CD14-positive monocyte (primary cell): ENCODE results near the gene XAB2. TPM values are rescaled to one million over a fixed set of nuclear protein-coding genes. Genes with fewer than 3 reads are reported as not detected.

Source experiments
- DNase-seq, 3 donors: peaks; one replicate each; pipeline ENCODE4 v3.0.0-alpha.2; 2011 to 2022
- H2AFZ ChIP-seq: 2 replicates; pipeline ENCODE4 v1.6.0; 2012; ENCODE audit warnings: mild to moderate bottlenecking, low read depth, low read length, inconsistent platforms; ENCODE audit not compliant: insufficient read depth, poor library complexity, severe bottlenecking
- H3K27ac ChIP-seq, 2 donors: 1 replicate in 1 of 2; 2 replicates in 1 of 2; pipeline ENCODE4 v1.5.1; 2012 to 2013; ENCODE audit warnings: low read length in 2 of 2, control low read depth in 1 of 2, inconsistent platforms in 1 of 2, low read depth in 1 of 2, mild to moderate bottlenecking in 1 of 2
- H3K27me3 ChIP-seq, 2 donors: one replicate each; pipeline versions ENCODE4 v1.6.0 to v1.6.1; 2011 to 2013; ENCODE audit warnings: low read length in 2 of 2; ENCODE audit not compliant: control insufficient read depth in 2 of 2, insufficient read depth in 2 of 2
- H3K36me3 ChIP-seq, 2 donors: replicated peaks in 1 of 2; 1 replicate in 1 of 2; 2 replicates in 1 of 2; pipeline versions ENCODE4 v1.5.1 to v1.6.1; 2012 to 2013; ENCODE audit warnings: low read length in 2 of 2, control low read depth in 1 of 2, inconsistent platforms in 1 of 2, mild to moderate bottlenecking in 1 of 2; ENCODE audit not compliant: insufficient read depth in 2 of 2, control insufficient read depth in 1 of 2
- H3K4me1 ChIP-seq, 2 donors: 1 replicate in 1 of 2; 2 replicates in 1 of 2; pipeline versions ENCODE4 v1.5.1 to v1.6.1; 2012 to 2013; ENCODE audit warnings: low read length in 2 of 2, control low read depth in 1 of 2, inconsistent platforms in 1 of 2, mild to moderate bottlenecking in 1 of 2, moderate library complexity in 1 of 2; ENCODE audit not compliant: insufficient read depth in 2 of 2, control insufficient read depth in 1 of 2
- H3K4me2 ChIP-seq: replicated peaks from 2 replicates; pipeline ENCODE3; 2012; ENCODE audit warnings: low read length, moderate library complexity, mild to moderate bottlenecking; ENCODE audit not compliant: poor library complexity, severe bottlenecking; ENCODE audit errors: extremely low read depth
- H3K4me3 ChIP-seq, 3 experiments: fragments of 200-600 bp in 1 of 3; sonication (generic) in 1 of 3; replicated peaks in 1 of 3; 1 replicate in 2 of 3; 2 replicates in 1 of 3; pipeline ENCODE4 v1.5.1; 2011 to 2013; ENCODE audit warnings: low read length in 3 of 3, mild to moderate bottlenecking in 3 of 3, control low read depth in 2 of 3, low read depth in 2 of 3, inconsistent platforms in 1 of 3, moderate library complexity in 1 of 3
- H3K79me2 ChIP-seq: 2 replicates; pipeline ENCODE4 v1.6.0; 2012; ENCODE audit warnings: mild to moderate bottlenecking, control low read depth, inconsistent platforms, low read length, moderate library complexity; ENCODE audit not compliant: insufficient read depth
- H3K9ac ChIP-seq: 2 replicates; pipeline ENCODE4 v1.6.0; 2017; ENCODE audit warnings: low read length, mild to moderate bottlenecking; ENCODE audit not compliant: insufficient read depth, poor library complexity, severe bottlenecking
- H3K9me3 ChIP-seq, 2 donors: replicated peaks in 1 of 2; 1 replicate in 1 of 2; 2 replicates in 1 of 2; pipeline versions ENCODE4 v1.5.1 to v1.6.1; 2012 to 2013; ENCODE audit warnings: low read length in 2 of 2, control low read depth in 1 of 2; ENCODE audit not compliant: control insufficient read depth in 1 of 2, insufficient read depth in 1 of 2
- H4K20me1 ChIP-seq: 2 replicates; pipeline ENCODE4 v1.6.0; 2012; ENCODE audit warnings: mild to moderate bottlenecking, low read length, control low read depth, moderate library complexity; ENCODE audit not compliant: insufficient read depth
- H3K27ac Mint-ChIP-seq, 7 donors: one replicate each; pipeline ENCODE4 v1.8.0; 2020; ENCODE audit warnings: mild to moderate bottlenecking in 7 of 7, mixed read lengths in 7 of 7, moderate library complexity in 6 of 7, inconsistent platforms in 2 of 7
- H3K27me3 Mint-ChIP-seq, 3 donors: one replicate each; pipeline ENCODE4 v1.8.0; 2021 to 2022; ENCODE audit warnings: low read depth in 3 of 3, mild to moderate bottlenecking in 3 of 3, mixed read lengths in 3 of 3, moderate library complexity in 3 of 3, inconsistent platforms in 1 of 3
- H3K36me3 Mint-ChIP-seq, 2 donors: one replicate each; pipeline ENCODE4 v1.8.0; 2020; ENCODE audit warnings: mixed read lengths in 2 of 2, inconsistent platforms in 1 of 2, mild to moderate bottlenecking in 1 of 2
- H3K4me1 Mint-ChIP-seq: one replicate; pipeline ENCODE4 v1.8.0; 2020; ENCODE audit warnings: mild to moderate bottlenecking, mixed read lengths
- H3K4me3 Mint-ChIP-seq, 2 donors: one replicate each; pipeline ENCODE4 v1.8.0; 2020; ENCODE audit warnings: mild to moderate bottlenecking in 2 of 2, mixed read lengths in 2 of 2, moderate library complexity in 1 of 2
- H3K9me3 Mint-ChIP-seq, 7 donors: one replicate each; pipeline ENCODE4 v1.8.0; 2020 to 2022; ENCODE audit warnings: mixed read lengths in 7 of 7, mild to moderate bottlenecking in 6 of 7, moderate library complexity in 6 of 7, inconsistent platforms in 2 of 7
- CTCF ChIP-seq: fragments of 200-600 bp; IDR thresholded peaks from one replicate; pipeline ENCODE4 v1.8.0; 2022; ENCODE audit warnings: antibody characterized with exemption, mild to moderate bottlenecking
- WGBS: methylation state at CpG from one replicate; pipeline ENCODE4 v1.1.5; 2013; ENCODE audit warnings: missing lambda C conversion rate; ENCODE audit not compliant: insufficient coverage; 5-methylcytosine and 5-hydroxymethylcytosine counted together
- intact Hi-C, 2 donors: fragments of 100-400 bp; cut with micrococcal nuclease; formaldehyde crosslinking; loops; one replicate each; pipeline versions ENCODE4 v1.15.0 to v1.15.1; 2023
- polyA plus RNA-seq, 3 donors: library from polyadenylated mRNA; depleted of rRNA in 1 of 3; unstranded in 2 of 3; stranded (reverse) in 1 of 3; fragments of 300-500 nt in 2 of 3; fragments of >200 nt in 1 of 3; fragmentation: Illumina TruSeq in 2 of 3; gene quantifications; 1 replicate in 2 of 3; 2 replicates in 1 of 3; pipeline ENCODE4 v1.2.3, GENCODE V29; 2012 to 2021

Gene XAB2
- polyA plus RNA-seq, 3 donors = 4.6 to 55.7 (median 8.8) TPM

- peak overlapping the region in 3 of 7 donors; percentile 50 to 81 (median 62) for H3K27ac Mint-ChIP-seq
- Histone ChIP-seq H3K79me2 (no peaks in the 10 kb centered on the region), H3K27me3 (no peaks in the 10 kb centered on the region), H3K4me3 (no peak overlapping the region), H3K36me3 (peaks cover 35 to 46% of the 10 kb centered on the region in 2 donors), H3K4me1 (peaks cover 0 to 14% of the 10 kb centered on the region in 2 donors), H3K9ac (no peak overlapping the region), H3K27ac (no peak overlapping the region), H2AFZ (no peak overlapping the region), H3K9me3 (no peaks in the 10 kb centered on the region), H3K4me2 (no peak overlapping the region), H4K20me1 (no peaks in the 10 kb centered on the region)
- H3K27me3 Mint-ChIP-seq = peaks cover 2% of the 10 kb centered on the region in 3 donors
- no peak overlapping the region for H3K4me3 Mint-ChIP-seq
- 70% methylated on average over 28 of the region's 28 CpGs for WGBS
- no peak for TF ChIP-seq CTCF
- H3K4me1 Mint-ChIP-seq = peaks cover 17% of the 10 kb centered on the region
- intact Hi-C loops = no loop called here
- peaks cover 0 to 7% (median 0%) of the 10 kb centered on the region in 7 donors for H3K9me3 Mint-ChIP-seq
- no peak for DNase-seq
- peaks cover 44 to 52% of the 10 kb centered on the region in 2 donors for H3K36me3 Mint-ChIP-seq
These were observed 11.6 kb downstream of the XAB2 start for GRCh38 chr19:7617735-7618134.

- Mint-ChIP-seq H3K4me3 (no peak overlapping the region), H3K27ac (peak overlapping the region in 2 of 7 donors; percentile 41 to 51), H3K4me1 (peaks cover 17% of the 10 kb centered on the region), H3K27me3 (peaks cover 2% of the 10 kb centered on the region in 3 donors), H3K9me3 (peaks cover 0 to 7% (median 0%) of the 10 kb centered on the region in 7 donors), H3K36me3 (peaks cover 39 to 47% of the 10 kb centered on the region in 2 donors)
- Histone ChIP-seq H3K79me2 (no peaks in the 10 kb centered on the region), H3K36me3 (peaks cover 30 to 41% of the 10 kb centered on the region in 2 donors), H3K27ac (no peak overlapping the region), H3K4me3 (no peak overlapping the region), H4K20me1 (no peaks in the 10 kb centered on the region), H3K4me2 (no peak overlapping the region), H2AFZ (no peak overlapping the region), H3K9ac (no peak overlapping the region), H3K9me3 (no peaks in the 10 kb centered on the region), H3K27me3 (no peaks in the 10 kb centered on the region), H3K4me1 (peaks cover 0 to 14% of the 10 kb centered on the region in 2 donors)
- no peak for DNase-seq
- TF ChIP-seq CTCF = no peak
- WGBS = 98% methylated on average over 5 of the region's 12 CpGs
- intact Hi-C loops = no loop called here
These were observed 12.2 kb downstream of the XAB2 start for GRCh38 chr19:7617172-7617571.
